H1 (cell line): ENCODE results near the gene FLRT2. TPM values are rescaled to one million over a fixed set of nuclear protein-coding genes. Genes with fewer than 3 reads are reported as not detected.

Experiments used
- CTCF ChIA-PET: fragments of 300-600 bp; sonication (Branson Sonifier 250); formaldehyde crosslinking; loops from one replicate; lab custom pipeline; 2021; ENCODE audit not compliant: partially characterized antibody; lab: Charles Lee
- POLR2A ChIA-PET: fragments of 300-600 bp; sonication (Branson Sonifier 250); formaldehyde crosslinking; loops from one replicate; lab custom pipeline; 2021; ENCODE audit warnings: inconsistent platforms; ENCODE audit not compliant: partially characterized antibody; lab: Charles Lee
- DNase-seq, 2 experiments: peaks; one replicate each; pipeline versions ENCODE4 v3.0.0 to v3.0.0-alpha.2; 2010 to 2022; ENCODE audit warnings: low spot score in 2 of 2, low read depth in 1 of 2, mixed read lengths in 1 of 2
- FAIRE-seq: peaks from 2 replicates; lab custom pipeline; 2011; peaks lifted over from hg19 to GRCh38; lab: Jason Lieb, UNC
- H2AFZ ChIP-seq: 2 replicates; pipeline ENCODE4 v1.8.1; 2012; ENCODE audit warnings: low read length, inconsistent platforms
- H2AK5ac ChIP-seq: 2 replicates; pipeline ENCODE4 v1.6.1; 2013; ENCODE audit warnings: low read depth, low read length
- H2BK120ac ChIP-seq: replicated peaks from 2 replicates; pipeline ENCODE3; 2013; ENCODE audit warnings: low read depth, low read length, inconsistent platforms
- H2BK12ac ChIP-seq: 2 replicates; pipeline ENCODE4 v1.6.1; 2013; ENCODE audit warnings: low read depth, low read length
- H2BK15ac ChIP-seq: 2 replicates; pipeline ENCODE4 v1.6.1; 2013; ENCODE audit warnings: low read length
- H2BK20ac ChIP-seq: 2 replicates; pipeline ENCODE4 v1.6.1; 2013; ENCODE audit warnings: low read length
- H2BK5ac ChIP-seq: 2 replicates; pipeline ENCODE4 v1.6.1; 2013; ENCODE audit warnings: low read depth, low read length
- H3K14ac ChIP-seq: 2 replicates; pipeline ENCODE4 v1.6.1; 2013; ENCODE audit warnings: inconsistent platforms; ENCODE audit not compliant: insufficient read length
- H3K18ac ChIP-seq: 2 replicates; pipeline ENCODE4 v1.6.1; 2013; ENCODE audit warnings: low read length; ENCODE audit errors: extremely low read depth
- H3K23ac ChIP-seq: 2 replicates; pipeline ENCODE4 v1.6.1; 2013; ENCODE audit warnings: inconsistent platforms; ENCODE audit not compliant: insufficient read length
- H3K23me2 ChIP-seq: 2 replicates; pipeline ENCODE4 v1.6.1; 2013; ENCODE audit warnings: low read depth, low read length
- H3K27ac ChIP-seq: 2 replicates; pipeline ENCODE4 v1.6.1; 2011; ENCODE audit warnings: low read depth, low read length, inconsistent platforms
- H3K27me3 ChIP-seq, 4 experiments: replicated peaks in 1 of 4; 1 replicate in 1 of 4; 2 replicates in 3 of 4; pipeline versions ENCODE4 v1.6.1 to v1.8.1; 2011 to 2013; ENCODE audit warnings: low read length in 3 of 4, mild to moderate bottlenecking in 3 of 4, inconsistent platforms in 2 of 4, mixed read lengths in 2 of 4, moderate library complexity in 1 of 4; ENCODE audit not compliant: control insufficient read depth in 3 of 4, insufficient read depth in 3 of 4; ENCODE audit errors: extremely low read depth in 1 of 4
- H3K36me3 ChIP-seq, 4 experiments: 2 replicates each; pipeline versions ENCODE4 v1.6.1 to v1.8.1; 2011 to 2013; ENCODE audit warnings: mild to moderate bottlenecking in 4 of 4, low read length in 3 of 4, moderate library complexity in 2 of 4, control low read depth in 1 of 4, inconsistent platforms in 1 of 4; ENCODE audit not compliant: insufficient read depth in 4 of 4, control insufficient read depth in 2 of 4
- H3K4ac ChIP-seq: replicated peaks from 2 replicates; pipeline ENCODE3; 2013; ENCODE audit warnings: low read length, low read depth, mixed read lengths, inconsistent platforms; ENCODE audit not compliant: insufficient read length
- H3K4me1 ChIP-seq, 4 experiments: replicated peaks in 1 of 4; 1 replicate in 1 of 4; 2 replicates in 3 of 4; pipeline versions ENCODE4 v1.6.1 to v1.8.1; 2011 to 2013; ENCODE audit warnings: low read length in 3 of 4, inconsistent platforms in 2 of 4, mixed read lengths in 1 of 4; ENCODE audit not compliant: insufficient read depth in 4 of 4, control insufficient read depth in 3 of 4
- H3K4me2 ChIP-seq, 2 experiments: 2 replicates each; pipeline versions ENCODE4 v1.6.1 to v1.8.1; 2011 to 2013; ENCODE audit warnings: low read depth in 2 of 2, low read length in 2 of 2, control low read depth in 1 of 2, inconsistent platforms in 1 of 2, mild to moderate bottlenecking in 1 of 2; ENCODE audit not compliant: insufficient read depth in 1 of 2
- H3K4me3 ChIP-seq, 4 experiments: fragments of 200-600, 300-600 bp in 1 of 4; sonication (generic), shearing (Covaris generic), sonication (Bioruptor Twin) in 1 of 4; 2 replicates each; pipeline versions ENCODE4 v1.5.1 to v1.8.1; 2011 to 2016; ENCODE audit warnings: low read length in 4 of 4, low read depth in 3 of 4, control low read depth in 2 of 4, inconsistent platforms in 2 of 4, mild to moderate bottlenecking in 2 of 4, mixed read lengths in 1 of 4, moderate library complexity in 1 of 4; ENCODE audit not compliant: insufficient read depth in 2 of 4; ENCODE audit errors: extremely low read depth in 1 of 4
- H3K56ac ChIP-seq: replicated peaks from 2 replicates; pipeline ENCODE3; 2013; ENCODE audit warnings: low read depth, mild to moderate bottlenecking, mixed read lengths, low read length, inconsistent platforms; ENCODE audit not compliant: insufficient read length
- H3K79me1 ChIP-seq: 2 replicates; pipeline ENCODE4 v1.6.1; 2013; ENCODE audit warnings: low read depth, low read length, control low read depth
- H3K79me2 ChIP-seq, 2 experiments: 2 replicates each; pipeline versions ENCODE4 v1.6.1 to v1.8.1; 2012 to 2013; ENCODE audit warnings: low read length in 2 of 2, mild to moderate bottlenecking in 2 of 2, inconsistent platforms in 1 of 2; ENCODE audit not compliant: insufficient read depth in 2 of 2, control insufficient read depth in 1 of 2
- H3K9ac ChIP-seq, 4 experiments: replicated peaks in 1 of 4; 1 replicate in 1 of 4; 2 replicates in 3 of 4; pipeline versions ENCODE4 v1.6.1 to v1.8.1; 2011 to 2013; ENCODE audit warnings: low read depth in 3 of 4, low read length in 3 of 4, control low read depth in 2 of 4, mild to moderate bottlenecking in 2 of 4, moderate library complexity in 2 of 4, inconsistent platforms in 1 of 4; ENCODE audit errors: extremely low read depth in 1 of 4
- H3K9me3 ChIP-seq, 2 experiments: 2 replicates each; pipeline versions ENCODE4 v1.6.1 to v1.8.1; 2012 to 2013; ENCODE audit warnings: mild to moderate bottlenecking in 2 of 2, moderate library complexity in 2 of 2, control low read depth in 1 of 2, inconsistent platforms in 1 of 2, low read depth in 1 of 2, low read length in 1 of 2, mixed read lengths in 1 of 2; ENCODE audit not compliant: insufficient read depth in 2 of 2
- H4K20me1 ChIP-seq, 2 experiments: replicated peaks in 1 of 2; 2 replicates each; pipeline versions ENCODE3 to v1.8.1; 2011 to 2013; ENCODE audit warnings: inconsistent platforms in 2 of 2, low read length in 2 of 2, mild to moderate bottlenecking in 1 of 2; ENCODE audit not compliant: insufficient read depth in 2 of 2, control insufficient read depth in 1 of 2
- H4K5ac ChIP-seq: 2 replicates; pipeline ENCODE4 v1.6.1; 2013; ENCODE audit warnings: low read length, low read depth, mixed read lengths, inconsistent platforms; ENCODE audit not compliant: insufficient read length
- H4K8ac ChIP-seq: 2 replicates; pipeline ENCODE4 v1.8.0; 2013; ENCODE audit warnings: mild to moderate bottlenecking, moderate library complexity, low read length, inconsistent platforms; ENCODE audit not compliant: insufficient read depth; ENCODE audit errors: extremely low read depth
- H4K91ac ChIP-seq: replicated peaks from 2 replicates; pipeline ENCODE3; 2013; ENCODE audit warnings: low read length, mixed read lengths, inconsistent platforms; ENCODE audit not compliant: insufficient read length
- CHD1 ChIP-seq: IDR thresholded peaks from 2 replicates; pipeline ENCODE4 v1.6.1; 2012; ENCODE audit warnings: low read depth, low read length, improper control_type of control experiment
- CHD2 ChIP-seq: IDR thresholded peaks from 2 replicates; pipeline ENCODE4 v1.6.1; 2012; ENCODE audit warnings: low read length, improper control_type of control experiment
- GTF2F1 ChIP-seq: IDR thresholded peaks from 2 replicates; pipeline ENCODE4 v1.6.1; 2012; ENCODE audit warnings: low read depth, low read length, improper control_type of control experiment, borderline replicate concordance
- HDAC2 ChIP-seq, 2 experiments: fragments of 300-600 bp in 1 of 2; sonication (generic) in 1 of 2; IDR thresholded peaks; 2 replicates each; pipeline ENCODE4 v1.6.1; 2011 to 2012; ENCODE audit warnings: low read depth in 2 of 2, low read length in 2 of 2, mild to moderate bottlenecking in 2 of 2, moderate library complexity in 2 of 2, borderline replicate concordance in 1 of 2, inconsistent platforms in 1 of 2
- NRF1 ChIP-seq: IDR thresholded peaks from 2 replicates; pipeline ENCODE4 v1.6.1; 2011; ENCODE audit warnings: mild to moderate bottlenecking, low read depth, low read length, improper control_type of control experiment
- WGBS, 2 experiments: shearing (Covaris generic) in 1 of 2; methylation state at CpG; one replicate each; pipeline versions ENCODE4 v1.1.6 to v1.1.7; 2013 to 2015; ENCODE audit warnings: low lambda C conversion rate in 2 of 2, mixed read lengths in 2 of 2, inconsistent platforms in 1 of 2, low coverage in 1 of 2, missing lambda C conversion rate in 1 of 2; ENCODE audit not compliant: insufficient replicate concordance in 2 of 2, insufficient coverage in 1 of 2, insufficient read length in 1 of 2; ENCODE audit errors: extremely low coverage in 1 of 2, missing lambda C conversion rate in 1 of 2; 5-methylcytosine and 5-hydroxymethylcytosine counted together
- polyA plus RNA-seq, 7 experiments: library from polyadenylated mRNA; depleted of rRNA in 3 of 7; stranded (reverse) in 5 of 7; unstranded in 2 of 7; fragments of >200 nt in 5 of 7; fragments of 200-250 nt in 2 of 7; gene quantifications; 1 replicate in 5 of 7; 2 replicates in 1 of 7; 4 replicates in 1 of 7; pipeline versions ENCODE4 v1.2.1 to v1.2.3, GENCODE V29; 2011 to 2013; ENCODE audit warnings: missing spikeins in 2 of 7, mixed read lengths in 2 of 7
- total RNA-seq: library from RNA; stranded (reverse); fragmentation: NEBNext Ultra II Directional; extraction: Animal tissue kit (Norgen Biotek cat#: 25700); gene quantifications from 2 replicates; pipeline ENCODE4 v1.2.1, GENCODE V29; 2021

Gene FLRT2
- total and polyA plus RNA-seq, 2 of the 8 experiments (the other 6 are each of a cell fraction or from before 2014, with no cell fraction given) = 2.4 to 6.9 TPM

DNA sequence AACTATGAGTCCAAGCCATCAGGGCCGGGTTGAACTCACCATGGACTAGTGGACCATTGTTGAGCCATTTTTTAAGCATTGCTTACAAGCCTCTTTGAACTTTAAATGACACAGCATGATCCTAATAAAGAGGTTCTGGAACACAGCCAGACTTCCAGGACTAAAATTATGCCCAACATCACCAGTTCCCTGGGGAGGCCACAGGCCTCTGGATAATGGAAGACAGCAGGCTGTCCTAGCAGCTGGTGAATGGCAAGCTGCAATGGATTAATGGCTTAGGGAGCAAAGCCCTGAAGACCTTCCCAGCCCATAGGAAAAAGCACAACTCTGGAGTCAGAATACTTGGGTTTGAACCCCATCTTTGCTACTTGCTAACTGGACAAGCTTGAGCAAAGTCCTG lies 71.3 kb downstream of the FLRT2 start:
- Histone ChIP-seq H3K79me2 (no peaks in the 10 kb centered on the region), H2AK5ac (no peak overlapping the region), H3K4ac (no peak overlapping the region), H2BK15ac (0 out of 2 replicates have a peak overlapping the region, but pooled peaks have one; percentile 49), H3K4me3 (no peak overlapping the region), H4K20me1 (no peaks in the 10 kb centered on the region), H3K23ac (no peak overlapping the region), H3K36me3 (no peaks in the 10 kb centered on the region), H3K4me1 (no peaks in the 10 kb centered on the region), H2AFZ (no peak overlapping the region), H4K8ac (no peak overlapping the region), H3K4me2 (no peak overlapping the region), H3K23me2 (no peaks in the 10 kb centered on the region; the same call in 1 of the 2 replicates), H4K91ac (no peak overlapping the region), H2BK12ac (no peak overlapping the region), H3K18ac (no peak overlapping the region), H3K9me3 (no peaks in the 10 kb centered on the region), H3K79me1 (no peaks in the 10 kb centered on the region), H3K9ac (no peak overlapping the region), H3K14ac (no peak overlapping the region), H2BK120ac (no peak overlapping the region), H4K5ac (no peak overlapping the region), H3K27ac (no peak overlapping the region), H3K27me3 (peaks cover 0 to 1% (median 0%) of the 10 kb centered on the region in 4 experiments; a peak in 1 of 7 replicates), H3K56ac (no peak overlapping the region), H2BK5ac (no peak overlapping the region), H2BK20ac (no peak overlapping the region)
- CTCF ChIA-PET = interaction anchor here (1.5 to 2.6 kb wide), 2 partner anchors 11 to 12 kb away, joined by 6 to 9 read pairs; no protein-coding TSS in a partner anchor
- DNase-seq (no peak), FAIRE-seq (no peak)
- WGBS, 2 experiments = 92% methylated on average over 1 of the region's 1 CpG; no CpG with 5 or more reads in 1 of the 2 experiments
- POLR2A ChIA-PET = no interaction called here
- no peak for TF ChIP-seq NRF1
- TF ChIP-seq GTF2F1 = no peak
- no peak for TF ChIP-seq CHD2
- TF ChIP-seq HDAC2 (IDR thresholded peaks at IDR 0.05; ENCODE audit: borderline replicate concordance in 1 of 2, low read depth in 2 of 2, low read length in 2 of 2) = no peak
- TF ChIP-seq CHD1 = no peak
